A673 (cell line): ENCODE results near the gene PCNT. TPM values are rescaled to one million over a fixed set of nuclear protein-coding genes. Genes with fewer than 3 reads are reported as not detected.
"Not testable (repeated sequence)": the region's sequence is repeated elsewhere in the genome, so short reads cannot be mapped to it uniquely, and the experiment has no call there.

Source experiments
- BruUV-seq: library from RNA; stranded (reverse); fragments of 400-500 nt; replicated peaks from 2 replicates; lab custom pipeline; 2021; lab: Mats Ljungman, UMichigan
- CTCF ChIA-PET: fragments of 300-600 bp; sonication (Branson Sonifier 250); formaldehyde crosslinking; loops from one replicate; lab custom pipeline; 2022; ENCODE audit warnings: antibody characterized with exemption; lab: Charles Lee
- POLR2A ChIA-PET: fragments of 300-600 bp; sonication (Branson Sonifier 250); formaldehyde crosslinking; loops from one replicate; lab custom pipeline; 2022; ENCODE audit warnings: antibody characterized with exemption; ENCODE audit not compliant: low non-redundant PET; lab: Charles Lee
- DNase-seq: peaks from one replicate; pipeline ENCODE4 v3.0.0-alpha.2; 2015; ENCODE audit warnings: low spot score
- H3K27ac ChIP-seq: fragments of 200-600 bp; sonication (generic); 2 replicates; pipeline ENCODE4 v1.5.1; 2016; ENCODE audit warnings: mixed run types, low read depth, mild to moderate bottlenecking, mixed read lengths, antibody characterized with exemption, low read length; ENCODE audit not compliant: poor library complexity, severe bottlenecking
- H3K27me3 ChIP-seq: fragments of 200-600 bp; sonication (generic); replicated peaks from 2 replicates; pipeline ENCODE4 v1.6.1; 2017; ENCODE audit warnings: mixed run types, low read depth, mild to moderate bottlenecking, mixed read lengths, antibody characterized with exemption, low read length; ENCODE audit not compliant: insufficient read depth, poor library complexity
- H3K36me3 ChIP-seq: fragments of 200-600 bp; sonication (generic); 2 replicates; pipeline ENCODE4 v1.6.1; 2016; ENCODE audit warnings: mixed run types, mild to moderate bottlenecking, mixed read lengths, antibody characterized with exemption, low read length; ENCODE audit not compliant: insufficient read depth, poor library complexity, severe bottlenecking
- H3K4me1 ChIP-seq: fragments of 200-600 bp; sonication (generic); 2 replicates; pipeline ENCODE4 v1.6.1; 2017; ENCODE audit warnings: mixed run types, mild to moderate bottlenecking, mixed read lengths, antibody characterized with exemption, low read length; ENCODE audit not compliant: insufficient read depth, poor library complexity, severe bottlenecking
- H3K4me3 ChIP-seq: fragments of 200-600 bp; sonication (generic); 2 replicates; pipeline ENCODE4 v1.5.1; 2016; ENCODE audit warnings: low read depth, mixed run types, mild to moderate bottlenecking, mixed read lengths, low read length; ENCODE audit not compliant: poor library complexity, severe bottlenecking
- H3K9me3 ChIP-seq: fragments of 200-600 bp; sonication (generic); 2 replicates; pipeline ENCODE4 v1.6.1; 2016; ENCODE audit warnings: mixed run types, low read depth, mild to moderate bottlenecking, mixed read lengths, antibody characterized with exemption, low read length; ENCODE audit not compliant: poor library complexity, severe bottlenecking
- CTCF ChIP-seq: fragments of 300-800, 200-600 bp; sonication (generic); conservative IDR thresholded peaks from 2 replicates; pipeline ENCODE4 v1.5.1; 2017; ENCODE audit warnings: low read depth, mild to moderate bottlenecking, antibody characterized with exemption, low read length, moderate library complexity, mixed read lengths
- EZH2 ChIP-seq: fragments of 200-600 bp; sonication (generic); IDR thresholded peaks from 2 replicates; pipeline ENCODE4 v1.6.1; 2017; ENCODE audit warnings: borderline replicate concordance, low read depth, mild to moderate bottlenecking, mixed read lengths, antibody characterized with exemption, low read length; ENCODE audit not compliant: poor library complexity, severe bottlenecking
- intact Hi-C: fragments of 100-400 bp; cut with micrococcal nuclease; formaldehyde crosslinking; loops from one replicate; pipeline ENCODE4 v1.10.0; 2022; ENCODE audit not compliant: unreplicated experiment
- total RNA-seq: library from RNA; stranded (reverse); gene quantifications from 2 replicates; pipeline ENCODE4 v1.2.3, GENCODE V29; 2021

Gene PCNT
- total RNA-seq, 1 experiment from 2014 or later = 66.4 TPM

- TF ChIP-seq EZH2 = no peak
- no peak for TF ChIP-seq CTCF
- DNase-seq = no peak
- CTCF ChIA-PET = no interaction called here
- Histone ChIP-seq H3K27ac (no peak overlapping the region), H3K27me3 (no peaks in the 10 kb centered on the region), H3K9me3 (no peaks in the 10 kb centered on the region), H3K4me1 (no peaks in the 10 kb centered on the region), H3K4me3 (no peak overlapping the region), H3K36me3 (peaks cover 39% of the 10 kb centered on the region)
- intact Hi-C loops = no loop called here
- BruUV-seq = TSS peak; percentile 89
- POLR2A ChIA-PET = no interaction called here
These were observed 108.0 kb downstream of the PCNT start for GRCh38 chr21:46431884-46432488.

- H3K4me1 ChIP-seq, POLR2A ChIA-PET, H3K27me3 ChIP-seq, H3K4me3 ChIP-seq, BruUV-seq, intact Hi-C loops, DNase-seq, CTCF ChIA-PET, H3K27ac ChIP-seq, H3K9me3 ChIP-seq: not testable (repeated sequence)
- H3K36me3 ChIP-seq = peaks cover 39% of the 10 kb centered on the region
These were observed 109.2 kb downstream of the PCNT start for GRCh38 chr21:46433116-46433515.

GRCh38 chr21:46434322-46434958, 110.5 kb downstream of the PCNT start:
- no peaks in the 10 kb centered on the region for H3K4me1 ChIP-seq
- H3K36me3 ChIP-seq = peaks cover 43% of the 10 kb centered on the region
- POLR2A ChIA-PET = no interaction called here
- H3K9me3 ChIP-seq = no peaks in the 10 kb centered on the region
- no peak overlapping the region for H3K27ac ChIP-seq
- no peak for DNase-seq
- H3K4me3 ChIP-seq = no peak overlapping the region
- no TSS peak for BruUV-seq
- H3K27me3 ChIP-seq = no peaks in the 10 kb centered on the region
- intact Hi-C loops = no loop called here
- no peak for TF ChIP-seq CTCF
- CTCF ChIA-PET = no interaction called here

GRCh38 chr21:46435786-46436227, 111.9 kb downstream of the PCNT start:
- intact Hi-C loops = no loop called here
- no peak for DNase-seq
- H3K4me3 ChIP-seq = no peak overlapping the region
- H3K4me1 ChIP-seq = no peaks in the 10 kb centered on the region
- no TSS peak for BruUV-seq
- H3K36me3 ChIP-seq = peaks cover 52% of the 10 kb centered on the region
- ChIA-PET POLR2A (no interaction called here), CTCF (no interaction called here)
- H3K9me3 ChIP-seq = no peaks in the 10 kb centered on the region
- TF ChIP-seq EZH2 (no peak), CTCF (no peak)
- H3K27ac ChIP-seq = no peak overlapping the region
- no peaks in the 10 kb centered on the region for H3K27me3 ChIP-seq
